HepG2 (cell line): ENCODE data around the gene SPRTN. TPM values are rescaled to one million over a fixed set of nuclear protein-coding genes. Genes with fewer than 3 reads are reported as not detected.

Experiments used
- ATAC-seq: fragments of 200-7000 bp; cut with Tn5 transposase; 3 replicates; pipeline ENCODE4 v1.9.1; 2020; ENCODE audit warnings: mild to moderate bottlenecking, moderate library complexity
- BruUV-seq: library from RNA; stranded (reverse); fragments of 400-500 nt; replicated peaks from 2 replicates; lab custom pipeline; 2021; lab: Mats Ljungman, UMichigan
- CTCF ChIA-PET: fragments of 300-600 bp; formaldehyde crosslinking; extraction: SDS; loops from one replicate; lab custom pipeline; 2021; ENCODE audit warnings: low total read pairs, inconsistent platforms, low intra/inter-chr PET ratio; lab: Yijun Ruan, JAX
- POLR2A ChIA-PET: fragments of 350-600 bp; sonication (Branson Sonifier 250); formaldehyde crosslinking; loops from one replicate; lab custom pipeline; 2020; ENCODE audit warnings: antibody characterized with exemption, inconsistent platforms; lab: Yijun Ruan, JAX
- DNase-seq: peaks from one replicate; pipeline ENCODE4 v3.0.0-alpha.2; 2015; ENCODE audit warnings: low spot score
- FAIRE-seq: peaks from 3 replicates; lab custom pipeline; 2011; peaks lifted over from hg19 to GRCh38; lab: Jason Lieb, UNC
- H2AFZ ChIP-seq: one replicate; pipeline ENCODE4 v1.6.1; 2011; ENCODE audit warnings: low read length, inconsistent platforms
- H3K27ac ChIP-seq: fragments of 300-600 bp; 3 replicates; pipeline ENCODE4 v1.8.0; 2011; ENCODE audit warnings: mixed run types, mild to moderate bottlenecking, mixed read lengths, low read length, inconsistent platforms; ENCODE audit not compliant: insufficient read depth; ENCODE audit errors: extremely low read length
- H3K27me3 ChIP-seq, 2 experiments: fragments of 200-600 bp in 1 of 2; 2 replicates in 1 of 2; 3 replicates in 1 of 2; pipeline versions ENCODE4 v1.6.0 to v1.8.0; 2011; ENCODE audit warnings: low read length in 2 of 2, mild to moderate bottlenecking in 2 of 2, moderate library complexity in 2 of 2, inconsistent platforms in 1 of 2; ENCODE audit not compliant: insufficient read depth in 2 of 2, control insufficient read depth in 1 of 2
- H3K36me3 ChIP-seq, 2 experiments: fragments of 200-600 bp in 1 of 2; replicated peaks in 1 of 2; 2 replicates in 1 of 2; 3 replicates in 1 of 2; pipeline versions ENCODE4 v1.5.1 to v1.8.0; 2011; ENCODE audit warnings: low read length in 2 of 2, inconsistent platforms in 1 of 2; ENCODE audit not compliant: insufficient read depth in 2 of 2, control insufficient read depth in 1 of 2
- H3K4me1 ChIP-seq: 2 replicates; pipeline ENCODE4 v1.5.1; 2012; ENCODE audit warnings: low read length, inconsistent platforms; ENCODE audit not compliant: insufficient read depth
- H3K4me2 ChIP-seq: 2 replicates; pipeline ENCODE4 v1.6.0; 2011; ENCODE audit warnings: low read depth, low read length, inconsistent platforms
- H3K4me3 ChIP-seq, 3 experiments: fragments of 200-600 bp in 1 of 3; sonication (generic), shearing (Covaris generic) in 1 of 3; replicated peaks in 1 of 3; 2 replicates each; pipeline ENCODE4 v1.5.1; 2011 to 2016; ENCODE audit warnings: low read length in 3 of 3, inconsistent platforms in 2 of 3, low read depth in 2 of 3, mild to moderate bottlenecking in 2 of 3, control low read depth in 1 of 3, mixed read lengths in 1 of 3; ENCODE audit not compliant: insufficient read depth in 1 of 3
- H3K79me2 ChIP-seq: one replicate; pipeline ENCODE4 v1.6.1; 2011; ENCODE audit warnings: low read length, inconsistent platforms; ENCODE audit not compliant: insufficient read depth
- H3K9ac ChIP-seq: 2 replicates; pipeline ENCODE4 v1.6.0; 2011; ENCODE audit warnings: mild to moderate bottlenecking, low read depth, low read length, inconsistent platforms; ENCODE audit not compliant: insufficient read depth
- H3K9me3 ChIP-seq: 2 replicates; pipeline ENCODE4 v1.5.1; 2012; ENCODE audit warnings: mild to moderate bottlenecking, low read length
- H4K20me1 ChIP-seq: 2 replicates; pipeline ENCODE4 v1.6.0; 2011; ENCODE audit warnings: inconsistent platforms, mild to moderate bottlenecking, low read length, moderate library complexity; ENCODE audit not compliant: insufficient read depth
- CREB1 ChIP-seq, 2 experiments: fragments of 450-650 bp in 1 of 2; IDR thresholded peaks; 2 replicates each; pipeline ENCODE4 v1.6.1; 2016 to 2017; ENCODE audit warnings: control low read depth in 1 of 2, mild to moderate bottlenecking in 1 of 2, missing compliant biosample characterization in 1 of 2, missing genetic modification characterization in 1 of 2
- HIVEP1 ChIP-seq: sonication (generic); formaldehyde crosslinking; IDR thresholded peaks from 2 replicates; pipeline ENCODE4 v1.4.0; 2020; ENCODE audit warnings: mild to moderate bottlenecking, missing genetic modification reagents
- KAT2B ChIP-seq: fragments of 150-350 bp; IDR thresholded peaks from 2 replicates; pipeline ENCODE4 v1.6.1; 2014; ENCODE audit warnings: low read depth, low read length, borderline replicate concordance
- REXO4 ChIP-seq: sonication (generic); formaldehyde crosslinking; IDR thresholded peaks from 2 replicates; pipeline ENCODE4 v1.8.0; 2022; ENCODE audit warnings: missing genetic modification reagents, mild to moderate bottlenecking, borderline replicate concordance
- ZNF124 ChIP-seq: sonication (generic); formaldehyde crosslinking; IDR thresholded peaks from 2 replicates; pipeline ENCODE4 v1.4.0; 2020; ENCODE audit warnings: missing genetic modification reagents
- ZNF138 ChIP-seq: sonication (generic); formaldehyde crosslinking; IDR thresholded peaks from 2 replicates; pipeline ENCODE4 v1.5.0; 2020; ENCODE audit warnings: mild to moderate bottlenecking, low read depth, missing genetic modification reagents
- WGBS: methylation state at CpG from one replicate; pipeline ENCODE4 v1.1.6; 2017; ENCODE audit warnings: low lambda C conversion rate; 5-methylcytosine and 5-hydroxymethylcytosine counted together
- in situ Hi-C: cut with HindIII; loops from 2 replicates; pipeline ENCODE4 v1.10.0; 2017; ENCODE audit warnings: low pct_unique_long_range_greater_than_20kb; ENCODE audit not compliant: extremely low pct_ligation_motif_present
- intact Hi-C: fragments of 100-400 bp; cut with micrococcal nuclease; formaldehyde crosslinking; loops from one replicate; pipeline ENCODE4 v1.10.0; 2022; ENCODE audit not compliant: unreplicated experiment
- polyA plus RNA-seq, 8 experiments: library from polyadenylated mRNA; depleted of rRNA in 3 of 8; stranded (reverse) in 7 of 8; unstranded in 1 of 8; fragments of >200 nt; fragmentation: Illumina TruSeq in 4 of 8; extraction: Trizol in 4 of 8; gene quantifications; 2 replicates each; pipeline versions ENCODE4 v1.2.1 to v1.2.3, GENCODE V29; 2011 to 2016; ENCODE audit warnings: low read depth in 4 of 8, missing spikeins in 1 of 8, mixed read lengths in 1 of 8; ENCODE audit not compliant: insufficient read depth in 1 of 8
- total RNA-seq, 5 experiments: library from RNA; depleted of rRNA; stranded (reverse); fragments of >200 nt; fragmentation: Illumina TruSeq; extraction: Trizol; gene quantifications; 2 replicates each; pipeline ENCODE4 v1.2.3, GENCODE V29; 2016; ENCODE audit warnings: low read depth in 1 of 5
- TF ChIP-seq, protein P1 (sequence below), 2 experiments: fragments of 450-650 bp in 1 of 2; sonication (generic) in 1 of 2; formaldehyde crosslinking in 1 of 2; IDR thresholded peaks; 2 replicates each; pipeline versions ENCODE4 v1.6.1 to v1.8.0; 2016 to 2022; ENCODE audit warnings: antibody characterized with exemption in 1 of 2, mild to moderate bottlenecking in 1 of 2, missing genetic modification reagents in 1 of 2
- TF ChIP-seq, protein P2 (sequence below), 2 experiments: sonication (generic) in 1 of 2; formaldehyde crosslinking in 1 of 2; IDR thresholded peaks; 2 replicates each; pipeline versions ENCODE4 v1.4.0 to v1.6.1; 2018 to 2020; ENCODE audit warnings: missing genetic modification reagents in 2 of 2, borderline replicate concordance in 1 of 2, low read depth in 1 of 2, mild to moderate bottlenecking in 1 of 2, missing biosample characterization in 1 of 2
- TF ChIP-seq, protein P3 (sequence below): sonication (generic); formaldehyde crosslinking; IDR thresholded peaks from 2 replicates; pipeline ENCODE4 v1.8.0; 2022; ENCODE audit warnings: mild to moderate bottlenecking, missing genetic modification reagents; ENCODE audit not compliant: insufficient replicate concordance

Gene SPRTN
- total and polyA plus RNA-seq, 2 of the 13 experiments (the other 11 are each of a cell fraction or from before 2014, with no cell fraction given) = 4.2 to 15.2 TPM

- TF ChIP-seq, protein P1, sequence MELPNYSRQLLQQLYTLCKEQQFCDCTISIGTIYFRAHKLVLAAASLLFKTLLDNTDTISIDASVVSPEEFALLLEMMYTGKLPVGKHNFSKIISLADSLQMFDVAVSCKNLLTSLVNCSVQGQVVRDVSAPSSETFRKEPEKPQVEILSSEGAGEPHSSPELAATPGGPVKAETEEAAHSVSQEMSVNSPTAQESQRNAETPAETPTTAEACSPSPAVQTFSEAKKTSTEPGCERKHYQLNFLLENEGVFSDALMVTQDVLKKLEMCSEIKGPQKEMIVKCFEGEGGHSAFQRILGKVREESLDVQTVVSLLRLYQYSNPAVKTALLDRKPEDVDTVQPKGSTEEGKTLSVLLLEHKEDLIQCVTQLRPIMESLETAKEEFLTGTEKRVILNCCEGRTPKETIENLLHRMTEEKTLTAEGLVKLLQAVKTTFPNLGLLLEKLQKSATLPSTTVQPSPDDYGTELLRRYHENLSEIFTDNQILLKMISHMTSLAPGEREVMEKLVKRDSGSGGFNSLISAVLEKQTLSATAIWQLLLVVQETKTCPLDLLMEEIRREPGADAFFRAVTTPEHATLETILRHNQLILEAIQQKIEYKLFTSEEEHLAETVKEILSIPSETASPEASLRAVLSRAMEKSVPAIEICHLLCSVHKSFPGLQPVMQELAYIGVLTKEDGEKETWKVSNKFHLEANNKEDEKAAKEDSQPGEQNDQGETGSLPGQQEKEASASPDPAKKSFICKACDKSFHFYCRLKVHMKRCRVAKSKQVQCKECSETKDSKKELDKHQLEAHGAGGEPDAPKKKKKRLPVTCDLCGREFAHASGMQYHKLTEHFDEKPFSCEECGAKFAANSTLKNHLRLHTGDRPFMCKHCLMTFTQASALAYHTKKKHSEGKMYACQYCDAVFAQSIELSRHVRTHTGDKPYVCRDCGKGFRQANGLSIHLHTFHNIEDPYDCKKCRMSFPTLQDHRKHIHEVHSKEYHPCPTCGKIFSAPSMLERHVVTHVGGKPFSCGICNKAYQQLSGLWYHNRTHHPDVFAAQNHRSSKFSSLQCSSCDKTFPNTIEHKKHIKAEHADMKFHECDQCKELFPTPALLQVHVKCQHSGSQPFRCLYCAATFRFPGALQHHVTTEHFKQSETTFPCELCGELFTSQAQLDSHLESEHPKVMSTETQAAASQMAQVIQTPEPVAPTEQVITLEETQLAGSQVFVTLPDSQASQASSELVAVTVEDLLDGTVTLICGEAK (IDR thresholded peaks at IDR 0.05) = no peak
- TF ChIP-seq, protein P1 (CRISPR knock-in tag; IDR thresholded peaks at IDR 0.05) = no peak
Measured at GRCh38 chr1:231351816-231352215, 13.7 kb downstream of the SPRTN start (continued).

GRCh38 chr1:231353086-231353485 is 15.0 kb downstream of the SPRTN start:
- H2AFZ ChIP-seq = no peak overlapping the region
- H3K9ac ChIP-seq = no peak overlapping the region
- no peak for DNase-seq
- H4K20me1 ChIP-seq = no peaks in the 10 kb centered on the region
- H3K9me3 ChIP-seq = no peaks in the 10 kb centered on the region
- no peak overlapping the region for H3K27ac ChIP-seq
- ChIA-PET POLR2A (no interaction called here), CTCF (no interaction called here)
- no peak for ATAC-seq
- no peaks in the 10 kb centered on the region for H3K79me2 ChIP-seq
- H3K36me3 ChIP-seq = peaks cover 10 to 39% of the 10 kb centered on the region in 2 experiments
- intact Hi-C loops (no loop called here), in situ Hi-C loops (no loop called here)
- WGBS = 80% methylated on average over 2 of the region's 2 CpGs
- H3K4me3 ChIP-seq = no peak overlapping the region
- FAIRE-seq = no peak
- no peaks in the 10 kb centered on the region for H3K27me3 ChIP-seq
- H3K4me1 ChIP-seq = peaks cover 6% of the 10 kb centered on the region; the same call in 1 of the 2 replicates
- BruUV-seq = TSS peak; percentile 31
- no peak overlapping the region for H3K4me2 ChIP-seq
- TF ChIP-seq, protein P2, sequence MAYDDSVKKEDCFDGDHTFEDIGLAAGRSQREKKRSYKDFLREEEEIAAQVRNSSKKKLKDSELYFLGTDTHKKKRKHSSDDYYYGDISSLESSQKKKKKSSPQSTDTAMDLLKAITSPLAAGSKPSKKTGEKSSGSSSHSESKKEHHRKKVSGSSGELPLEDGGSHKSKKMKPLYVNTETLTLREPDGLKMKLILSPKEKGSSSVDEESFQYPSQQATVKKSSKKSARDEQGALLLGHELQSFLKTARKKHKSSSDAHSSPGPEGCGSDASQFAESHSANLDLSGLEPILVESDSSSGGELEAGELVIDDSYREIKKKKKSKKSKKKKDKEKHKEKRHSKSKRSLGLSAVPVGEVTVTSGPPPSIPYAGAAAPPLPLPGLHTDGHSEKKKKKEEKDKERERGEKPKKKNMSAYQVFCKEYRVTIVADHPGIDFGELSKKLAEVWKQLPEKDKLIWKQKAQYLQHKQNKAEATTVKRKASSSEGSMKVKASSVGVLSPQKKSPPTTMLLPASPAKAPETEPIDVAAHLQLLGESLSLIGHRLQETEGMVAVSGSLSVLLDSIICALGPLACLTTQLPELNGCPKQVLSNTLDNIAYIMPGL (CRISPR knock-in tag; IDR thresholded peaks at IDR 0.05; ENCODE audit: borderline replicate concordance in 1 of 2, low read depth in 1 of 2) = no peak
- TF ChIP-seq ZNF138 (no peak), CREB1 (IDR thresholded peaks at IDR 0.05) (no peak), CREB1 (CRISPR knock-in tag; IDR thresholded peaks at IDR 0.05) (no peak), ZNF124 (no peak), HIVEP1 (CRISPR knock-in tag) (no peak), KAT2B (no peak), REXO4 (CRISPR knock-in tag) (no peak)
- TF ChIP-seq, protein P3, sequence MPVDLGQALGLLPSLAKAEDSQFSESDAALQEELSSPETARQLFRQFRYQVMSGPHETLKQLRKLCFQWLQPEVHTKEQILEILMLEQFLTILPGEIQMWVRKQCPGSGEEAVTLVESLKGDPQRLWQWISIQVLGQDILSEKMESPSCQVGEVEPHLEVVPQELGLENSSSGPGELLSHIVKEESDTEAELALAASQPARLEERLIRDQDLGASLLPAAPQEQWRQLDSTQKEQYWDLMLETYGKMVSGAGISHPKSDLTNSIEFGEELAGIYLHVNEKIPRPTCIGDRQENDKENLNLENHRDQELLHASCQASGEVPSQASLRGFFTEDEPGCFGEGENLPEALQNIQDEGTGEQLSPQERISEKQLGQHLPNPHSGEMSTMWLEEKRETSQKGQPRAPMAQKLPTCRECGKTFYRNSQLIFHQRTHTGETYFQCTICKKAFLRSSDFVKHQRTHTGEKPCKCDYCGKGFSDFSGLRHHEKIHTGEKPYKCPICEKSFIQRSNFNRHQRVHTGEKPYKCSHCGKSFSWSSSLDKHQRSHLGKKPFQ (CRISPR knock-in tag) = no peak
